Upper lobe of right lung (tissue), 1 donor: Measurements from ENCODE around the gene BTBD2. TPM values are rescaled to one million over a fixed set of nuclear protein-coding genes. Genes with fewer than 3 reads are reported as not detected.

ENCODE experiments used
- ATAC-seq: fragments of 200-7000 bp; cut with Tn5 transposase; one replicate; pipeline ENCODE4 v1.9.1; 2020; ENCODE audit warnings: mild to moderate bottlenecking, moderate library complexity
- DNase-seq: peaks from one replicate; pipeline ENCODE4 v3.0.0-alpha.2; 2020
- H3K27ac ChIP-seq: fragments of 200-600 bp; one replicate; pipeline ENCODE4 v1.8.0; 2022
- H3K27me3 ChIP-seq: fragments of 200-600 bp; one replicate; pipeline ENCODE4 v1.8.0; 2022; ENCODE audit warnings: mild to moderate bottlenecking
- H3K36me3 ChIP-seq: fragments of 200-600 bp; one replicate; pipeline ENCODE4 v1.8.0; 2022
- H3K4me1 ChIP-seq: fragments of 200-600 bp; one replicate; pipeline ENCODE4 v1.8.0; 2022
- H3K4me3 ChIP-seq: fragments of 200-600 bp; one replicate; pipeline ENCODE4 v1.8.0; 2022; ENCODE audit warnings: mild to moderate bottlenecking
- H3K9me3 ChIP-seq: fragments of 200-600 bp; one replicate; pipeline ENCODE4 v1.8.0; 2022
- intact Hi-C: fragments of 100-400 bp; cut with DNase I; formaldehyde crosslinking; loops from one replicate; pipeline ENCODE4 v1.11.0; 2022
- total RNA-seq: library from RNA; stranded (reverse); fragmentation: NEBNext Ultra II Directional; extraction: Animal tissue kit (Norgen Biotek cat#: 25700); gene quantifications from one replicate; pipeline ENCODE4 v1.2.1, GENCODE V29; 2021
- TF ChIP-seq, protein P1 (sequence below): fragments of 200-600 bp; IDR thresholded peaks from one replicate; pipeline ENCODE4 v1.8.0; 2022; ENCODE audit warnings: antibody characterized with exemption
- donor health status: DM: no; HTN: yes; CAD: no; lungs with severe emphysema.

The BTBD2 gene
- total RNA-seq, 1 donor from 2014 or later = 56.5 TPM

DNA sequence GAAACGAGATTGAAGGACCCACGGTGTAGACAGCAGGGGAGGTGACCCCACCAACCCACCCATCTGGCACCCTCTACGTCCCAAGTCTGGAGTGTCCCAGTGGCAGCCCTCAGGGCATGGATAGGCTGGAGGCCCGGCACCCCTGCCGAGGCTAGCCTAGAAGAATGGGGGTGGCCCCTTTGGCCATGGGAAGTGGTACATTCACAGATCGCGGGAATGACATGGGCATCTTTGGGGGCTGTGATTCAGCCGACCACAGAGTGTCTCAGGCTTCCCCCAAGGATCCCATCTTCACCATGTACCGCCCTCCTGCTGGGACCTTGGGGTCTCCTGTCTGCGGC lies 46.8 kb upstream of the BTBD2 start:
- Histone ChIP-seq H3K27me3 (no peaks in the 10 kb centered on the region), H3K4me1 (peaks cover 47% of the 10 kb centered on the region), H3K4me3 (peak overlapping the region; percentile 64), H3K36me3 (no peaks in the 10 kb centered on the region), H3K9me3 (no peaks in the 10 kb centered on the region), H3K27ac (peak overlapping the region; percentile 99)
- TF ChIP-seq, protein P1, sequence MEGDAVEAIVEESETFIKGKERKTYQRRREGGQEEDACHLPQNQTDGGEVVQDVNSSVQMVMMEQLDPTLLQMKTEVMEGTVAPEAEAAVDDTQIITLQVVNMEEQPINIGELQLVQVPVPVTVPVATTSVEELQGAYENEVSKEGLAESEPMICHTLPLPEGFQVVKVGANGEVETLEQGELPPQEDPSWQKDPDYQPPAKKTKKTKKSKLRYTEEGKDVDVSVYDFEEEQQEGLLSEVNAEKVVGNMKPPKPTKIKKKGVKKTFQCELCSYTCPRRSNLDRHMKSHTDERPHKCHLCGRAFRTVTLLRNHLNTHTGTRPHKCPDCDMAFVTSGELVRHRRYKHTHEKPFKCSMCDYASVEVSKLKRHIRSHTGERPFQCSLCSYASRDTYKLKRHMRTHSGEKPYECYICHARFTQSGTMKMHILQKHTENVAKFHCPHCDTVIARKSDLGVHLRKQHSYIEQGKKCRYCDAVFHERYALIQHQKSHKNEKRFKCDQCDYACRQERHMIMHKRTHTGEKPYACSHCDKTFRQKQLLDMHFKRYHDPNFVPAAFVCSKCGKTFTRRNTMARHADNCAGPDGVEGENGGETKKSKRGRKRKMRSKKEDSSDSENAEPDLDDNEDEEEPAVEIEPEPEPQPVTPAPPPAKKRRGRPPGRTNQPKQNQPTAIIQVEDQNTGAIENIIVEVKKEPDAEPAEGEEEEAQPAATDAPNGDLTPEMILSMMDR = no peak
- DNase-seq (no peak), ATAC-seq (no peak)
- intact Hi-C loops = no loop called here

DNA sequence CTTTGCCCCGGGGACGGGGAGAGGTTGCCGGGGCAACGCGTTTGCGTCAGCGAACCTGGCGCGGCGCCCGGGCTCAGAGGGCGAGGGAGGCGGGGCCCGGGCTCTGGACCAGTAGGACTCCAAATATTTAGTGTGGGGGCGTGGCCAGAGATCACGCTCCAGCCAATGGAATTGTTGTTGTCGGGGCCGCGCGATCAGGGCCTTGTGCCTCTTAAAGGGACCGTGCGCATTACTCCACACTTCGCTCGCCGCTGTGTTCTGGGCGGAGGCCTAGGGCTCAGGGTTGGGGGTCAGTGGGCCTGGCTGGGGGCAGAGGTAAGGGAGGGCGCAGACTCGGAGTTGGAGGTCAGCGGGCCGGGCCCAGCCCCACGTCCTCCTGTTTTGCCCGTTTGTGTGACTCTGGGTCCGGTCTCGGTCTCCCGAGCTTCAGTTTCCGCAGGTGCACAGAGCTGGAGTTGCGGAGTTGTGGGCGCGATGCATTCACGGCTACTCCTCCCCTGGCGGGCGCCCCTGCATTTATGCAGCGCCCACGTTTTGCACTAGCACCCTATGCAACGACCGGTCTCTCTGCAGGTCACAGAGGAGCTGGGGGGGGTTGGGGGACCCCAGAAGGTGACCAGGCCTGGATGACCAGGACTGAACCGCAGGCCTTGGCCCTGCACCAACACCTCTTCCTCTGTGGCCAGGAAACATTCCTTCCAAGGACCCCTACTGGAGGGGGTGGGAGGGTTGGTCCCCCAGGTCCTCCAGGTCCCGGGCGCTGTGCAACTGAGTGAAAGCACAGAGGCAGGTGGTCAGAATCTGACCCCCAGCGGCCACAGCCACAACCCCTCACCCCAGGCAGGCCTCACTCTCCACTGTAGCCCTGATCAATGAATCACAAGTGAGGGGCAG lies 46.2 kb upstream of the BTBD2 start:
- DNase-seq (peak; percentile 99), ATAC-seq (peak; percentile 88)
- no peaks in the 10 kb centered on the region for H3K27me3 ChIP-seq
- no peaks in the 10 kb centered on the region for H3K9me3 ChIP-seq
- TF ChIP-seq, protein P1 = no peak
- H3K4me3 ChIP-seq = peak overlapping the region; percentile 64
- intact Hi-C loops = no loop called here
- peaks cover 53% of the 10 kb centered on the region for H3K4me1 ChIP-seq
- peak overlapping the region; percentile 99 for H3K27ac ChIP-seq
- H3K36me3 ChIP-seq = no peaks in the 10 kb centered on the region

DNA sequence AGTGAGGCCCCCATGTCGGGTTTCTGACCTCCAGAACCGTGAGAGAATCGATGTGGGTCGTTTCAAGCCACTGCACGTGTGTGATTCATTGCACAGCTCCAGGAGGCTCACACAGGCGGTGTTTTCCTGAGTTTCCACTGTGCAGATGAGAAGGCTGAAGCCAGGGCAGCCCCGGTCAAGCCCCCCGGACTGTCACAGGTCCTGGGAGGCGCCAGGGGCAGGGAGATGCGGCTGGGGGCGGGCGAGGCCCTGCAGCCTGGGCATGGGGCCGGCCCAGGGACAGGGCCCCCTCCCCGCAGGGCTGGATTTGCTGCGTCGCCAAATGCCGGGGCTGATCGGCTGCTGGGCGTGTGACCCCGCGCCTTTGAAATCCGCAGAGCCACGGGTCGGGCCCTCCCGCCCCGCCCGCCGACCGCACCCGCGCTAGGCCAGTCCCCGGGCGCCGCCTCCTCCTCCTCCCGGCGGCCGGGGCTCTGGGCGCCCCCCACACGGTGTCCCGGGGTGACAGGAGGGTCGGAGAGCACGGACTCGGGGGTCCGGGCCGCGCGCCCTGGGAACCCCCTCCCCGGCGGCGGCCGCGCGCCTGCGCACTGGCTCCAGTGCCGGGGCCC lies 45.5 kb upstream of the BTBD2 start:
- peak; percentile 89 for DNase-seq
- ATAC-seq = peak; percentile 53
- intact Hi-C loops = no loop called here

DNA sequence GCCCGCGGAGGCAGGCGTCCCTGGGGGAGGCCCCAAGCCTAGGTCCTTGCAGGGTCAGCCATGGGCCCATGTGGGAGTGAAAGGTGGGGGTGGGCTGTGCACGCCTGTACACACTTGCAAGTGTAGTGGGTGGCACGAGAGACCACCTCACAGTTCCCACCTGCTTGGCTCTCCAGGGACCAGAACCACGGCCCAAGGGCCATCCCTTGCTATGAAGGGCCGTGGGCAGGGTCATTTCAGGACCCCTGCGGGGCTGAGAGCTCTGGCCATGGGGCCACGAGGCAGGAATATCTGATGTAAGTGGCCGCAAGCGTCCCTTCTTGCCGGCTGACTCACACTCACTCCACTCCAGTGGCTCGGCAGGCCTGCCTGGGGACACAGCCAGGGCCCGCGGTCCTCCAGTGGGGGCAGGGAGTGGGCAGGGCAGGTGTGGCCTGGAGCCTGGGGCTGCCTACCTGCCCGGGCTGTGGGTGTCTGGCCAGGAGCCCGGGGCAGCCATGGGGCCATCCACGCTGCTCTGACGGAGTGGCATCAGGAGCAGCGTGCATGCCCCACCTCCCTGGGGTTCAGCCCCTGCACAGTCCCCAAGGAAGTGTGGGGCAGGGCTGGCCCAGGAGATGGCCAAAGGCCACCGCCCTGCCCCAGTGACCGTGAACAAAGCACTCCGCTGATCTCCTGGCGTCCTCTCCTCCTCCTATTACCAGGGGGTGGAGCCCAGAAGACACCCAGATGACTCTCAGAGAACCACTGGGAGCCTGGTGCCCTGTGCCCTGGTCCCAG lies 44.1 kb upstream of the BTBD2 start:
- peak overlapping the region; percentile 64 for H3K4me3 ChIP-seq
- intact Hi-C loops = no loop called here
- peak; percentile 73 for ATAC-seq
- TF ChIP-seq, protein P1 = no peak
- H3K27me3 ChIP-seq = no peaks in the 10 kb centered on the region
- peak; percentile 95 for DNase-seq
- peaks cover 70% of the 10 kb centered on the region for H3K4me1 ChIP-seq
- peak overlapping the region; percentile 99 for H3K27ac ChIP-seq
- no peaks in the 10 kb centered on the region for H3K36me3 ChIP-seq
- H3K9me3 ChIP-seq = no peaks in the 10 kb centered on the region

More for the DNA sequence above, 45.5 kb upstream of the BTBD2 start:
- Histone ChIP-seq H3K36me3 (no peaks in the 10 kb centered on the region), H3K27me3 (no peaks in the 10 kb centered on the region), H3K4me3 (peak overlapping the region; percentile 64), H3K27ac (peak overlapping the region; percentile 99), H3K9me3 (no peaks in the 10 kb centered on the region), H3K4me1 (peaks cover 58% of the 10 kb centered on the region)
- TF ChIP-seq, protein P1 = no peak

DNA sequence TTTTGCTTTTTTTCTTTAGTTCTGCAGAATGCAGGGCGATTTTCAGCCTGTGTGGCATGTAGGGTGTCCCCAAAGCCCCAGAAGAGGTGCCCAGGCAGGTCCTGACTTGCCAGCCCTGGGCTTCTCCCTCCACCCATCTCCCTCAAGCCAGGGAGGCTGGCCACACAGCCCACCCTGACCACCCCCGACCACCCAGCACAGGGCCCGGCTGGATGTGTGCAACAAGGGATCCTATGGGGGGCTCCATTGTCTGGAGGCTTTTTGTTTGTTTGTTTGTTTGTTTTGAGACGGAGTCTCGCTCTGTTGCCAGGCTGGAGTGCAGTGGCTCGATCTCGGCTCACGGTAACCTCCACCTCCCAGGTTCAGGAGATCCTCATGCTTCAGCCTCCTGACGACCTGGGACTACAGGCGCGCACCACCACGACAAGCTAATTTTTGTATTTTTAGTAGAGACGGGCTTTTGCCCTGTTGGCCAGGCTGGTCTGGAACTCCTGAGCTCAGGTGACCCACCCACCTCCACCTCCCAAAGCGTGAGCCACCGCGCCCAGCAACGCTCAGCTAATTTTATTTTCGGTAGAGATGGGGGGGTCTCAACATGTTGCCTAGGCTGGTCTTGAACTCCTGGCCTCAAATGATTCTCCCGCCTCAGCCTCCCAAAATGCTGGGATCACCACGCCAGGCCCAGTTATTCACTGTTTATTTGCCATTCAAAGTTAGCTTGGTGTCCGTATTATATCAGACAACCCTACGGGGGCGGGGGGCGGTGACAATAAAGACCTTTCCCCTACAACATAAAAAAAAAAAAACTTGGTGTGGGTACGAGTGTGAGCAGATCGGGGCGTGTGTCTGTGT lies 43.3 kb upstream of the BTBD2 start:
- no peak for ATAC-seq
- peak overlapping the region; percentile 99 for H3K27ac ChIP-seq
- no peak for DNase-seq
- H3K9me3 ChIP-seq = no peaks in the 10 kb centered on the region
- H3K36me3 ChIP-seq = no peaks in the 10 kb centered on the region
- H3K27me3 ChIP-seq = no peaks in the 10 kb centered on the region
- peaks cover 71% of the 10 kb centered on the region for H3K4me1 ChIP-seq
- TF ChIP-seq, protein P1 = no peak
- H3K4me3 ChIP-seq = no peak overlapping the region
- intact Hi-C loops = no loop called here
